ENCODE results near the gene FTSJ3.
"Not testable (repeated sequence)": the region's sequence is repeated elsewhere in the genome, so short reads cannot be mapped to it uniquely, and the experiment has no call there.

The FTSJ3 gene

GRCh38 chr17:63824362-63824761 lies 3.1 kb downstream of the FTSJ3 start:
- DNase-seq = no peak

- no peak for DNase-seq
These were observed 3.7 kb downstream of the FTSJ3 start for GRCh38 chr17:63823659-63824331.

GRCh38 chr17:63822537-63822936 lies 4.9 kb downstream of the FTSJ3 start:
- DNase-seq = no peak

- DNase-seq = no peak
These were observed 5.7 kb downstream of the FTSJ3 start for GRCh38 chr17:63821804-63822203.

- DNase-seq = no peak
These were observed 6.4 kb downstream of the FTSJ3 start for GRCh38 chr17:63820963-63821561.

- no peak for DNase-seq
These were observed 7.6 kb downstream of the FTSJ3 start for GRCh38 chr17:63819585-63820537.

- DNase-seq = no peak
These were observed 8.3 kb downstream of the FTSJ3 start for GRCh38 chr17:63819131-63819530.

- DNase-seq = no peak
These were observed 9.6 kb downstream of the FTSJ3 start for GRCh38 chr17:63817736-63818385.

GRCh38 chr17:63816669-63817068 lies 10.8 kb downstream of the FTSJ3 start:
- no peak for DNase-seq

- DNase-seq = no peak
These were observed 11.3 kb downstream of the FTSJ3 start for GRCh38 chr17:63816123-63816522.

- no peak for DNase-seq
These were observed 17.5 kb downstream of the FTSJ3 start for GRCh38 chr17:63809970-63810369.

GRCh38 chr17:63805591-63805990 lies 21.9 kb downstream of the FTSJ3 start:
- DNase-seq = no peak

- DNase-seq = no peak
These were observed 23.1 kb downstream of the FTSJ3 start for GRCh38 chr17:63804328-63804727.

- DNase-seq = no peak
These were observed 26.7 kb downstream of the FTSJ3 start for GRCh38 chr17:63800783-63801182.

- DNase-seq = no peak
These were observed 28.8 kb downstream of the FTSJ3 start for GRCh38 chr17:63798572-63799106.

GRCh38 chr17:63796375-63796774 lies 31.1 kb downstream of the FTSJ3 start:
- not testable (repeated sequence) for DNase-seq

- no peak for DNase-seq
These were observed 35.3 kb downstream of the FTSJ3 start for GRCh38 chr17:63792055-63792729.

GRCh38 chr17:63790057-63790456 lies 37.4 kb downstream of the FTSJ3 start:
- DNase-seq = no peak

GRCh38 chr17:63786971-63787711 lies 40.3 kb downstream of the FTSJ3 start:
- no peak for DNase-seq

- DNase-seq = no peak
These were observed 41.3 kb downstream of the FTSJ3 start for GRCh38 chr17:63786117-63786516.

- DNase-seq = no peak
These were observed 41.9 kb downstream of the FTSJ3 start for GRCh38 chr17:63785556-63785955.

GRCh38 chr17:63783522-63783921 lies 43.9 kb downstream of the FTSJ3 start:
- DNase-seq = no peak

Measured in hematopoietic multipotent progenitor cell treated with erythropoietin and hydrocortisone succinate and interleukin-3 and kit ligand, for 4 days (in vitro differentiated cells).